ENCODE data around the gene RNU7-1. TPM values are rescaled to one million over a fixed set of nuclear protein-coding genes. Genes with fewer than 3 reads are reported as not detected.

Gene RNU7-1
- total and polyA plus RNA-seq, 9 of the 15 experiments (the other 6 are each of a cell fraction or from before 2014, with no cell fraction given), result not detected

DNA sequence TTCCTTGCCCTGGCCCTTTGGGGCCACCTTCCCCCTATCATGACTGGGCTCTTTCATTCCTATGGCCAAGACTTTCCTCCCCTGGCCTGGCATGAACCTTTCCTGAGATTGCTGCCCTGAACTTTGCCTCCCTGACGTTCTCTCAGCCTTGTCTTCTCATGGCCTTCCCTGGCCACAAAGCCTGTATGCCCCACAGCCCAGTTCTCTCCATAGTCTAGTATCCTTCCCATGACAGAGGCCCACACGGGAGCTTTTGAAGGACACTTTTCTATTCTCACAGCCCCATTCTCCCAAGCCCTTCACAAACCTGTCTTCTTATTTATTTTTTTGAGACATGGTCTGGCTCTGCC lies 4.5 kb upstream of the RNU7-1 start:
- Histone ChIP-seq H3K9me3 (replicated peaks; ENCODE audit: control insufficient read depth, insufficient read depth, low read depth, low read length) (no peaks in the 10 kb centered on the region), H3K79me2 (ENCODE audit: control insufficient read depth, insufficient read depth, low read length) (no peaks in the 10 kb centered on the region; the same call in 2 of the 3 replicates), H3K4me3 (no peak overlapping the region), H3K9me1 (ENCODE audit: control insufficient read depth, insufficient read depth, low read length) (no peaks in the 10 kb centered on the region), H3K27ac (ENCODE audit: extremely low read depth, low read depth, low read length) (no peak overlapping the region), H4K20me1 (replicated peaks; ENCODE audit: control insufficient read depth, insufficient read depth, low read length) (no peaks in the 10 kb centered on the region), H2AFZ (ENCODE audit: low read depth, low read length) (no peak overlapping the region), H3K36me3 (ENCODE audit: control insufficient read depth, insufficient read depth, low read length) (peaks cover 63% of the 10 kb centered on the region; the same call in 2 of the 3 replicates), H3K27me3 (ENCODE audit: control insufficient read depth in 2 of 2, insufficient read depth in 2 of 2, low read length in 2 of 2) (no peaks in the 10 kb centered on the region), H3K4me1 (replicated peaks in 1 of 2; ENCODE audit: control insufficient read depth in 2 of 2, insufficient read depth in 2 of 2, low read length in 2 of 2) (peaks cover 7 to 55% of the 10 kb centered on the region in 2 experiments; a peak in 4 of 5 replicates), H3K4me2 (ENCODE audit: insufficient read depth, low read length) (no peak overlapping the region), H3K9ac (ENCODE audit: insufficient read depth in 1 of 2, low read depth in 2 of 2, low read length in 2 of 2) (peak overlapping the region in 1 of 2 experiments; percentile 97; a peak in 1 of 4 replicates)
- POLR2A ChIA-PET, result interaction anchor here (1.2 to 2.7 kb wide), 3 partner anchors 17 to 70 kb away, joined by 3 to 14 read pairs (median 8); no protein-coding TSS in a partner anchor
- in situ Hi-C loops (cut with MboI) (no loop called here), intact Hi-C loops (cut with micrococcal nuclease) (no loop called here)
- ATAC-seq, result no peak
- DNase-seq (ENCODE audit: extremely low read depth in 1 of 4, low spot score in 3 of 4), result no peak
- no TSS peak for BruUV-seq (replicated peaks)
- WGBS (ENCODE audit: insufficient coverage, low coverage, missing lambda C conversion rate), result 83% methylated on average over 2 of the region's 2 CpGs
- CTCF ChIA-PET (ENCODE audit: low intra/inter-chr PET ratio), result no interaction called here
- no peak for FAIRE-seq
- no peak for TF ChIP-seq ZNF324 (CRISPR knock-in tag; IDR thresholded peaks at IDR 0.05)
- TF ChIP-seq MEF2D (tag; conservative IDR thresholded peaks at IDR 0.05; ENCODE audit: low read depth), result no peak
- no peak for TF ChIP-seq REST (IDR thresholded peaks at IDR 0.05; ENCODE audit: borderline replicate concordance)
- no peak for TF ChIP-seq REST (CRISPR knock-in tag; IDR thresholded peaks at IDR 0.05; ENCODE audit: low read depth)
- no peak for TF ChIP-seq SP2 (IDR thresholded peaks at IDR 0.05; ENCODE audit: extremely low read depth, low read depth, low read length, poor library complexity, severe bottlenecking)
- no peak for TF ChIP-seq ETV6 (IDR thresholded peaks at IDR 0.05; ENCODE audit: borderline replicate concordance in 1 of 2, low read depth in 2 of 2, low read length in 1 of 2)
- TF ChIP-seq ETV6 (CRISPR knock-in tag; IDR thresholded peaks at IDR 0.05; ENCODE audit: borderline replicate concordance), result no peak
- no peak for TF ChIP-seq MAFG (tag; conservative IDR thresholded peaks at IDR 0.05)
- no peak for TF ChIP-seq JUN (IDR thresholded peaks at IDR 0.05; ENCODE audit: borderline replicate concordance, low read depth, low read length)
- TF ChIP-seq JUN (CRISPR knock-in tag; IDR thresholded peaks at IDR 0.05; ENCODE audit: borderline replicate concordance), result no peak
- no peak for TF ChIP-seq DACH1 (IDR thresholded peaks at IDR 0.05; ENCODE audit: partially characterized antibody)
- no peak for TF ChIP-seq KAT8 (IDR thresholded peaks at IDR 0.05; ENCODE audit: low read depth)
- no peak for TF ChIP-seq HNRNPL (IDR thresholded peaks at IDR 0.05; ENCODE audit: low read depth, low read length)
- no peak for TF ChIP-seq U2AF2 (optimal IDR thresholded peaks at IDR 0.05; ENCODE audit: low read depth, low read length)
- no peak for TF ChIP-seq TEAD1 (CRISPR knock-in tag; IDR thresholded peaks at IDR 0.05)
- no peak for TF ChIP-seq EWSR1 (IDR thresholded peaks at IDR 0.05; ENCODE audit: borderline replicate concordance, low read depth, partially characterized antibody)
- TF ChIP-seq POLR3A (IDR thresholded peaks at IDR 0.05; ENCODE audit: borderline replicate concordance, extremely low read depth, insufficient read depth, insufficient read length), result no peak

Data from K562 (cell line).